Osteoblast (primary cell): Measurements from ENCODE around the gene HMGCS2. TPM values are rescaled to one million over a fixed set of nuclear protein-coding genes. Genes with fewer than 3 reads are reported as not detected.

Experiments used
- DNase-seq: peaks from one replicate; pipeline ENCODE4 v3.0.0; 2011; ENCODE audit warnings: low spot score, mixed read lengths; ENCODE audit not compliant: insufficient read length; ENCODE audit errors: missing footprints
- H2AFZ ChIP-seq: 2 replicates; pipeline ENCODE4 v1.6.0; 2011; ENCODE audit warnings: mild to moderate bottlenecking, low read length
- H3K27ac ChIP-seq: 2 replicates; pipeline ENCODE4 v1.5.1; 2011; ENCODE audit warnings: mild to moderate bottlenecking, low read depth, low read length, moderate library complexity
- H3K27me3 ChIP-seq: 2 replicates; pipeline ENCODE4 v1.6.0; 2012; ENCODE audit warnings: mild to moderate bottlenecking, control low read depth, inconsistent platforms, low read length, moderate library complexity; ENCODE audit not compliant: insufficient read depth
- H3K36me3 ChIP-seq: 2 replicates; pipeline ENCODE4 v1.5.1; 2011; ENCODE audit warnings: mild to moderate bottlenecking, low read length, control low read depth, moderate library complexity; ENCODE audit not compliant: insufficient read depth
- H3K4me1 ChIP-seq: 2 replicates; pipeline ENCODE4 v1.5.1; 2011; ENCODE audit warnings: mild to moderate bottlenecking, low read length, control low read depth, moderate library complexity; ENCODE audit not compliant: insufficient read depth
- H3K4me2 ChIP-seq: 2 replicates; pipeline ENCODE4 v1.6.0; 2011; ENCODE audit warnings: mild to moderate bottlenecking, low read length; ENCODE audit not compliant: insufficient read depth
- H3K4me3 ChIP-seq: fragments of 200-600 bp; sonication (generic); 3 replicates; pipeline ENCODE4 v1.5.1; 2012; ENCODE audit warnings: mild to moderate bottlenecking, low read length, inconsistent platforms; ENCODE audit not compliant: insufficient read depth
- H3K79me2 ChIP-seq: 2 replicates; pipeline ENCODE4 v1.6.0; 2012; ENCODE audit warnings: mild to moderate bottlenecking, low read length, control low read depth, inconsistent platforms; ENCODE audit not compliant: insufficient read depth
- H3K9me3 ChIP-seq: 2 replicates; pipeline ENCODE4 v1.5.1; 2011; ENCODE audit warnings: low read depth, low read length, control low read depth
- H4K20me1 ChIP-seq: 2 replicates; pipeline ENCODE4 v1.6.0; 2012; ENCODE audit warnings: mild to moderate bottlenecking, low read length, control low read depth; ENCODE audit not compliant: insufficient read depth
- CTCF ChIP-seq: IDR thresholded peaks from 2 replicates; pipeline ENCODE4 v1.5.1; 2011; ENCODE audit warnings: mild to moderate bottlenecking, low read depth, low read length, moderate library complexity; ENCODE audit errors: extremely low read depth
- total RNA-seq: library from RNA; depleted of rRNA; stranded (reverse); fragments of >200 nt; gene quantifications from 2 replicates; pipeline ENCODE4 v1.2.3, GENCODE V29; 2012

Gene HMGCS2
- total RNA-seq, 1 donor = not detected

GRCh38 chr1:119805247-119805646 lies 36.5 kb upstream of the HMGCS2 start:
- H3K4me2 ChIP-seq = no peak overlapping the region
- TF ChIP-seq CTCF = no peak
- H3K36me3 ChIP-seq = no peaks in the 10 kb centered on the region
- no peak for DNase-seq
- no peaks in the 10 kb centered on the region for H4K20me1 ChIP-seq
- H3K9me3 ChIP-seq = no peaks in the 10 kb centered on the region
- H3K27ac ChIP-seq = no peak overlapping the region
- no peak overlapping the region for H3K4me3 ChIP-seq
- H2AFZ ChIP-seq = no peak overlapping the region
- no peaks in the 10 kb centered on the region for H3K4me1 ChIP-seq
- H3K27me3 ChIP-seq = peaks cover 41% of the 10 kb centered on the region
- H3K79me2 ChIP-seq = no peaks in the 10 kb centered on the region

GRCh38 chr1:119799599-119800177 lies 31.0 kb upstream of the HMGCS2 start:
- Histone ChIP-seq H3K27me3 (peaks cover 12% of the 10 kb centered on the region), H3K4me1 (peaks cover 6% of the 10 kb centered on the region), H3K4me2 (no peak overlapping the region), H2AFZ (no peak overlapping the region), H3K4me3 (no peak overlapping the region), H3K36me3 (no peaks in the 10 kb centered on the region), H3K9me3 (no peaks in the 10 kb centered on the region), H3K27ac (no peak overlapping the region), H4K20me1 (no peaks in the 10 kb centered on the region), H3K79me2 (no peaks in the 10 kb centered on the region)
- no peak for TF ChIP-seq CTCF
- no peak for DNase-seq

DNA sequence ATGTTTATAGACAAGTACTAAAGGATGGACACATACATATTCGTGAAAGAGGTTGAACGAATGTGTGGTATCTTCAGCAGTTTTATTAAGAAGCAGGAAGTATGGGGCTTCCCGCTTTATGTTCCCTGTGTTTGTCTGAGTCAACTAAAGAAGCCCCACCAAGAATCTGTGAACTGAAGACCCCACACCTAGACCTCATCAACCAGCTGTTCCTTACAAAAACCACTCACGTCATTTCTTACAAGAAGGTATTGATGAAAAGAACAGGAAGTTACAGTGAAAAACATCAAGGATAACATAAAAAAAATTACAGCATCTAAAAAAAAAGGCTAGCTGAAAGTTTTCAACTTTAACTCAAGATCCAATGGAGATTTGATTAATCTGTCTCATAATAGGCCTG lies 30.3 kb upstream of the HMGCS2 start:
- Histone ChIP-seq H3K36me3 (no peaks in the 10 kb centered on the region), H2AFZ (no peak overlapping the region), H3K27me3 (peaks cover 10% of the 10 kb centered on the region), H3K9me3 (no peaks in the 10 kb centered on the region), H3K27ac (no peak overlapping the region), H3K4me2 (no peak overlapping the region), H3K79me2 (no peaks in the 10 kb centered on the region), H3K4me1 (peaks cover 11% of the 10 kb centered on the region), H3K4me3 (no peak overlapping the region), H4K20me1 (no peaks in the 10 kb centered on the region)
- no peak for TF ChIP-seq CTCF
- no peak for DNase-seq

DNA sequence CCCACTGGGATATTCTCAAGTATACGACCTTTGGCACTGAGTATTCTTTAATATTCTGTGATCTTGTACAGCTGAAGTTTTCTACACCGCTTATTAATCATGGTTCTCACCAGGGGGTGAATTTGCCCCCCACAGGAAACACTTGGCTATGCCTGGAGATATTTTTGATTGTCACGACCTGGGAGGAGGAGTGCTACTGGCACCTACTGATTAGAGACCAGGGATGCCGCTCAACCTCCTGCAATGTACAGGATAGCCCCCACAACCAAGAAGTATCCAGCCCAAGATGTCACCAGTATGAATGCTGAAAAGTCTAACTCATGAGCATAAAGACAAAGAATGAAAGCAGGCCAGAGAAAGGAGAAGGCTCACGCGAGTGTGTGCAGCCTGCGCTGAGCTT lies 28.9 kb upstream of the HMGCS2 start:
- Histone ChIP-seq H3K27ac (no peak overlapping the region), H3K9me3 (no peaks in the 10 kb centered on the region), H4K20me1 (no peaks in the 10 kb centered on the region), H3K36me3 (no peaks in the 10 kb centered on the region), H3K79me2 (no peaks in the 10 kb centered on the region), H3K4me3 (no peak overlapping the region), H3K4me1 (peaks cover 11% of the 10 kb centered on the region), H3K27me3 (peaks cover 5% of the 10 kb centered on the region), H3K4me2 (no peak overlapping the region), H2AFZ (no peak overlapping the region)
- no peak for TF ChIP-seq CTCF
- no peak for DNase-seq
